GM18508 (cell line): ENCODE results near the gene AR.
"Not testable (repeated sequence)": the region's sequence is repeated elsewhere in the genome, so short reads cannot be mapped to it uniquely, and the experiment has no call there.

Experiments
- ATAC-seq: cut with Tn5 transposase; IDR thresholded peaks from one replicate; pipeline ENCODE4 v1.9.1; 2021; ENCODE audit warnings: moderate number of reproducible peaks; ENCODE audit not compliant: insufficient read depth, unreplicated experiment

The AR gene

DNA sequence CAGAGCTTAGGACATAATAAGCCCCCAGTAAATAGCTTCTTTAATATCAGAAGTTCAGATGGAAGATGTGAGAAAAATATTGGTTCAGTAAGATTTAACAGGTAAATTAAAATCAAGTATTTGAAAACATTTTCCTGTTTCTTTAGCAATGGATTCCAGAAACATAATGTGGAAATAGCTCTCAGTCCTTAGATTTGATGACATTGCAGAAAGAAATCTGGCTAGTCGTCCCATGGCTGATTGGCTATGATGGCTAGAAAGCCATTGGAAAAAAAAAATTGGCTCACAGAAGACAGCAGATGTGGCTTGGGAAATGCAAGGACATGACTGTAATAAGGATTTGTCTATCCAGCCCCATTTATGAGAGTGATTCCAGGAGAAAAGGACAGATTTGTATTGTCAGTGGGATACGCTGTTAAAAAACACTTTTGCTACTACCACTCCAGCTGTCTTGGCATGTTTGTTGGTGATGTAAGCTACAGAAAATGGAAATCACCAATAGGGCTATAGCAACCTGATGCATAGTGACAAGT lies 78.3 kb downstream of the AR start:
- no peak for ATAC-seq

DNA sequence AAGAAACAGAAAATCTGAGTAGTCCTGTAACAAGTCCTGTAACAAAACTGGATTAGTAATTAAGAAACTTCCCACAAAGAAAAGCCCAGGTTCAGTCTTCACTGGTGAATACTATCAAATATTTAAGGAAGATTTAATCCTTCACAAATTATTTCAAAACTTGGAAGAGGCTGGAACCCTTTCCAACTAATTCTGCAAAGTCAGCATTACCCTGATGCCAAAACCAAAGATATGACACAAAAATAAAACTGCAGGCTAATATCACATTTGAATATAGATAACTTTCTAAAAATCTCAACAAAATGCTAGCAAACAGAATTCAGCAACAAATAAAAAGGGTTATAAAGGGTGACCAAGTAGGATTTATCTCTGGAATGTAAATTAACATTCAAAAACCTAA lies 80.5 kb downstream of the AR start:
- no peak for ATAC-seq

DNA sequence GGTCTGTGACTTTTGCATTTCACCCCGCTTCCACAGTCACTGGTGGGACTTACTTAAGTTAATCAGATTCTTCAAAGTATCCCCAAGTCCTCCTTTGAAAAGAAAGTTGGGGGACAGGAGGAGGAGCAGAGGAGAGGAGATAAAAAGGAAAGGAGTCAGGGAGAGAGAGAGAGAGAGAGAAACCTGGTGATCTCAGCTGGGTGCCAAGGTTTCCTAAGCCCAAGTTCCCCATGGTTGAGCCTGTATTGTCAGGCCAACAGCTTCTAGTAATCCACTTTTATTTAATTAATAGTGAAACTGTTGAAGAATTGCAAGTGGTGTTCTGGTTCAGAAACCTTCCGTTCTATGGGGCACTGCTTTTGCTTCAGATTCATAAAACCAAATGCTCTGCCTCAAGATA lies 91.6 kb downstream of the AR start:
- no peak for ATAC-seq

DNA sequence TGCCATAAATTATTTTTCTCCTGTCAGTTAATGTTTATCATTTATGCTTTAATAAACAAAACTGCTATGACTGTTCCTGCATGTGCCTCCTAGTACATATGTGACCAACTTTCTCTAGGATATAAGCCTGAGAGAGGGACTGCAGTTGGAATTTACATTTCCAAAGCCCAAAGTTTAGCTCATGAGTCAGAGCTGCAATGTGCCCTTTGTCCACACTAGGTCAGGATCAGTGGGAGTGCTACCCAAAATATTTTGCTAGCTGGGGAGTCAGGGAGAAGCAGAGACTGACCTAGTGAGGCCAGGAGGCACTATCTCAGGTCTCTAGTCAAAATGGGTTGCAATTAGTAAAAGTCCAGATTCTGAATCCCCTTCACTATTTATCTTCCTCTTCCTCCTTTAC lies 92.7 kb downstream of the AR start:
- no peak for ATAC-seq

DNA sequence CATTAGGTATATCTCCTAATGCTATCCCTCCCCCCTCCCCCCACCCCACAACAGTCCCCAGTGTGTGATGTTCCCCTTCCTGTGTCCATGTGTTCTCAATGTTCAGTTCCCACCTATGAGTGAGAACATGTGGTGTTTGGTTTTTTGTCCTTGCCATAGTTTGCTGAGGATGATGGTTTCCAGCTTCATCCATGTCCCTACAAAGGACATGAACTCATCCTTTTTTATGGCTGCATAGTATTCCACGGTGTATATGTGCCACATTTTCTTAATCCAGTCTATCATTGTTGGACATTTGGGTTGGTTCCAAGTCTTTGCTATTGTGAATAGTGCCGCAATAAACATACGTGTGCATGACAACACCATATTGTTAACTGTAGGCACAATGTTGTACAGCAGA lies 93.5 kb downstream of the AR start:
- ATAC-seq, result not testable (repeated sequence)

DNA sequence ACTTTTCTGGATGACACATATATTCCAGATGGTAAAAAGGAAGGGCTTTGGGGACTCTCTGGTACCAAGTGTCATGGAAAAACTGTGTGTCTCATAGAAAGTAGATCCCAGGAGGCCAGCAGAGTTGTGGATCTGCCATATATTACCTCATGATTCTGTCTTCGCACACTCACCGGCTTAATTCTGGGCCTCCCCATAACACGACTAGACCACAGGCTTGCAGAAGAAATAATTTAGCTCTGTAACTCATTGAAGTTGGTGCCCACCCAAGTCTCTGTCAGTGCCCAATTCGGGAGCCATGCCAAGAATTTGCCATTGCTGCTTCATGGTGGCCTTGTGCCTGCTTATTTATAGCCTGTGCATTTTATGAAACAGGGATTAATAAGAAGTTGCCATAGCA lies 104.5 kb downstream of the AR start:
- no peak for ATAC-seq

DNA sequence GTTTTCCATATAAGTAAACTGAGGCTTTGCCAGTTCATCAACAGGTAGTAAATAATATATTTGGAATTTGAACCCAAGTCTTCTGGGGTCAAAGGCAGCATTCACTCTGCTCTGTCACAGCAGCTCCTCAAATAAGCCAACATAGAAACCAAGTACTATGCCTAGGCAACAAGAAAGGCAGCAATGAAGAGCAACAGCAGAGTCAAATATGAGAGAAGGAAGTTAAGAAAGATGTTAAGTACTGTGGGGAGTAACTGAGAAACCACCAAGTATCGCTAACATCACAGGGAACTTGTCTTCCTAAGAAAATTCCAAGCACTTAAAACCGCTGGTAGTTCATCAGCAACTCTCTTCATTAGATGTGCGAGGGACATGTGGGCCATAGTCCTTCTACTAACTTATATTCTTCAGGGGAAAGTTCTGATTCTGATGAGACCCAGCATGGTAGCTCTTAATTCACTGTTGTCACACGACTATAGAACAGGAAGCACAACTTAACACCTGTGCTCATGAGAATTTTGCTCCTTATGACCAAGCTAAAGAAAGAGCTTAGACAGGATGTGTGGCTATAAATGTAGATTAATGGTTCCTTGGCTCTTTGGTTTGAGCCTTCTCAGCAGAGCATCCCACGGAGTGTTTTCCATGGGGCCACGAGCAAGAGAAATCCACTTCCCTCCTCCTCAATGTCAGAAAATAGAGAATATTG lies 107.8 kb downstream of the AR start:
- ATAC-seq, result no peak

DNA sequence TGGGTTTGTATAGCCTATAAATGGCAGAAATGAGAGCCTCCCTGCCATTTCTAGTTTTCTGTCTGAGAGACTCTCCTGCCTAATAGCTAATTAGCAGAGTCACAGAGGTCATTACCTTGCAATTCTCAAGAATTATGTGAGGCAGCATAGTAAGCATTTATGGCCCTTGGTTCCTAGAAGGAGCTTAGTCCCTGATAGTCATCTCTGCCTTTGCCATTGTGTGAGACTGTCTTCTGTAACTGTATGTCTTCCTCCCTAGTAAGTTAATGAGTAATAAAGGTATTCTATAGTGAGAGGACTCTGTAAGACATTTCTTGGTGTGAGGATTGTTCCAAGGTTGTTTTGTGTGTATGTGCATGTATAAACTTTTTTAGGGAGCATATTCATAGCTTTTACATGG lies 108.7 kb downstream of the AR start:
- ATAC-seq, result no peak

DNA sequence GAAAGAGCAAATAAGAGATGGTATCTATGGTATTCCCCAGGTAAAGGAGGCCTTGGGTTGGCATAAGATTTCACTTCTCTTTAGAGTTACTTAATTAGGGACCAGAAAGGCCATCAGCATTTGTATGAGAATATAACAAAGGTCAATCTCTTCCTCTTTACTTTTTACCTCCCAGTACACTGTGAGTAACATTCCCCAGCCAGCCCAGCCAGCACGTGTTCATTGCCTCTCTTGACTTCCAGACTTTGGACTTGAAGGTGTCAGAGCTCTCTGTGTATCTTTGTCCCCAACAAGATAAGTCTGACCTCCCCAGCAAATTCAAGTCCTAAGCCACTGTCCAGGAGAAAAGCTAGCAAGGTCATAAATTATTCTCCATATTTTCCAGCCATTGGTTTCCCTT lies 110.5 kb downstream of the AR start:
- no peak for ATAC-seq

DNA sequence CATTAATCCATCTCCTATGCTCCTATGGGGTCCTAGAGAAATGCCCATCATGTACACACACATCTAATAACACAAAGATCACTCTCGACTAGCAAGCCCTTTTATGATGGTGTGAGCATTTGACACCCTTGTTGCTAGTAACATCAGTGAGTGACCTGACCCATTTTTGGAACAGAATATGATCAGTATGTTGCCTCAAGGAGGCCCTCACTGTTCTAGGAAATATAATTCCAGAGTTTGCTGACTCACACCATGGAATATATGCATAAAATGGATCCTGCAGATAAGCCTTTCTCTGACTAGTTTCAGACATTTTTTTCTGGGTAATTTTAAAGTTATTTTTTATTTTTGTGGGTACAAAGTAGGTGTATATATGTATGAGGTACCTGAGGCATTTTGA lies 121.8 kb downstream of the AR start:
- ATAC-seq, result no peak

DNA sequence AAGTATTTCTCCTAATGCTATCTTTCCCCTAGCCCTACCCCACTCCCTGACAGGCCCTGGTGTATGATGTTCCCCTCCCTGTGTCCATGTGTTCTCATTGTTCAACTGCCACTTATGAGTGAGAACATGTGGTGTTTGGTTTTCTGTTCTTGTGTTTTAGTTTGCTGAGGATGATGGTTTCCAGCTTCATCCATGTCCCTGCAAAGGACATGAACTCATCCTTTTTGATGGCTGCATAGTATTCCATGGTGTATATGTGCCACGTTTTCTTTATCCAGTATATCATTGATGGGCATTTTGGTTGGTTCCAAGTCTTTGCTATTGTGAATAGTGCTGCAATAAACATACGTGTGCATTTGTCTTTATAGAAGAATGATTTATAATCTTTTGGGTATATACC lies 126.9 kb downstream of the AR start:
- not testable (repeated sequence) for ATAC-seq

DNA sequence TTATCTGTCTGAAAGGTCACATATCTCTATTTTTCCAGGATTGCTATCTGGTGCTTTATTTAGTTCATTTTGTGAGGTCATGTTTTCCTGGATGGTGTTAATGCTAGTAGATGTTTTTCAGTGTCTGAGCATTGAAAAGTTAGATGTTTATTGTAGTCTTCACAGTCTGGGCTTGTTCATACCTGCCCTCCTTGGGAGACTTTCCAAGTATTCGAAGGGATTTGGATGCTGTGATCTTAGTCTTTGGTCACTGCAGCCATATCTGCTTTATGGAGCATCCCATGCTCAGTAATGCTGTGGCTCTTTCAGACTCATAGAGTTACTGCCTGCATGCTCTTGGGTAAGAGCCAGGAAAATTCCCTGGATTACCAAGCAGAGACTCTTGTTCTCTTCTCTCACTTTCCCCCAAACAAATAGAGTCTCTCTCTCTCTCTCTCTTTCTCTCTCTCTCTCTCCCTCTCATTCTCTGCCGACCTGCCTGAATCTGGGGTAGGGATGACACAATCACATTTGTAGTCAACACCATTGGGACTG lies 130.0 kb downstream of the AR start:
- ATAC-seq, result no peak

DNA sequence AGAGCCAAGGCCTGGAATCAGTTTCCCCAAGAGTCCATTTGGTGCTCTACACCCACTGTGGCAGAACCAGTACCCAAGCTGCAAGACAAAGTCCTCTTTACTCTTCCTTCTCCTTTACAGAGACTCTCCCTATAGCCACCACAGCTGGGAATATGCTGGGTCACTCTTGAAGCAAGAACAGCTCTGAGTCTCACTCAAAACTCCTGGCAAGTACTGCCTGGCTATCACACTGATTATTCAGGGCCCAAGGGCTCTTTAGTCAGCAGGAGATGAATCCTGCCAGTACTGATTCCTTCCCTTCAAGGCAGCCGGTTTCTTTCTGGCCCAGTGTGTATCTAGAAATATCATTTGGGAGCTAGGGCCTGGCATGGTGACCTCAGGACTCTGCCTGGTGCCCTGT lies 130.9 kb downstream of the AR start:
- no peak for ATAC-seq

DNA sequence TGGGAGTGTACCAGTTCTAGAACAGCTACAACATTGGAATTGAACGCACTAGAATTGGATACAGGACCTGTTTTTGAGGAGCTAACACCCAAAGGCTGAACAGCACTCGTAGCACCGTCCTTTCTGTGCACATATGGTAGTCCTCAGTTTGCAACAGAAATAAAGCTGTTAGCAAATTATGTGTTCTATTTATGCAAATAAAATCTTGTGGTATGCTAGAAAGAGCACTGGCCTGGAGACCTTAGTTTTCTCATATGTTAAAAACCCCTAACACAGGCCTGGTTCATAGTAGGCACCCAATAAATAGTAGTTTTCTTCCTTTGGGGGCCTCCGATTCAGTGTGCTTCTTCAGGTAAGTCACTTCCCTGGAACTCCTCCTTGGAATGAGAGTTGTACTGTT lies 140.3 kb downstream of the AR start:
- no peak for ATAC-seq

DNA sequence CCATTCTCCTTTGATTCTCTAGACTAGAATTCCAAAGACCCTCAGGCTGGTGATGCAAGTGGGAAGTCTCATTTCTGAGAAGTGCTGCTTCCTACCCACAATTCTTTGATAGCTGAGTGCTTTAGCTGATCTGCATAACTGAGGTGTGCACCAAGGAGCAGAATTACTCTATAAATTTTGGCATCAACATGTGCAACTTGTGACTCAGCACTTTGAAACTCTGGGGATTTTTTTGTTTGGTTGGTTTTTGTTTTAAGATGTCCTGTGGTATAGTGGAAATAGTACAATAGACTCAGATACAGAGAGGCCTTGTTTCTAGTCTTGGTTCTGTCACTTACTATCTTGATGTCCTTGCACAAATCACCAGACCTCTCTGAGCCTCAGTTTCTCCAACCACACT lies 148.4 kb downstream of the AR start:
- ATAC-seq, result no peak

DNA sequence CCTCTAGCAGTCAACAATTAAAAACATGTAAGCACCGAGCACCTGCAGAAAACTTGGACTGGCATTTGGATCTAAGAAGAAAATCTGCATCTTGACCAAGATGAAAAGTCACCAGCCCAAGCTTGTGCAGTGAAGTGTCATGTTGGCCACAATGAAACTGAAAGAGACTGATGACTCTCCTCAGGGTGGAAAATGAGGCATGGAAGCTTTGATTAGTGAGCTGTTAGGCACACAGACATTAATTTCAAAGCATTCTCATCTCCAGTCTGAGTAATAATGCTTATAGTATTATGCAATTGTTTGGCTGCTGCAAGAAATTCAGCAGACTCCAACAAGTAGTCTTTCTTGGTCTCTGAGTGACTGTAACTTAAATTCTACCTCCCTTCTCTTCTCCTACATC lies 150.1 kb downstream of the AR start:
- no peak for ATAC-seq

DNA sequence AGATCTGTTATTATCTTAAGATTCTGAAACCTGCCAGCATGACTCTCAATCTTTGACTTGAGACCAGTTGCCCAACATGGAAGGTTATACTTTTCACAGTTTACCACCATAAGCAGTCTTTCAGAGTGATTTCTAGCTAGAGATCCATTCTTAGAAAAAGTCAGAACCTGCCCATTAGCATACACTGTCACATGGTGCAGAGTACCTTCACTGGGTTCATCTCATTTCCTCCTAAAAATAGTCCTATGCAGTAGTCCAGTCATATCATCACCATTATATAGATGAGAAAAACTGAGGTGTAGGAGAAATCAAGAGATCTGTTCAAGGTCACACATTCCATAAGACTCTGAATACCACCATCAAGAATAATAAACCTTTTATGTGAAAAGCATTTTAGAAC lies 153.6 kb downstream of the AR start:
- no peak for ATAC-seq

DNA sequence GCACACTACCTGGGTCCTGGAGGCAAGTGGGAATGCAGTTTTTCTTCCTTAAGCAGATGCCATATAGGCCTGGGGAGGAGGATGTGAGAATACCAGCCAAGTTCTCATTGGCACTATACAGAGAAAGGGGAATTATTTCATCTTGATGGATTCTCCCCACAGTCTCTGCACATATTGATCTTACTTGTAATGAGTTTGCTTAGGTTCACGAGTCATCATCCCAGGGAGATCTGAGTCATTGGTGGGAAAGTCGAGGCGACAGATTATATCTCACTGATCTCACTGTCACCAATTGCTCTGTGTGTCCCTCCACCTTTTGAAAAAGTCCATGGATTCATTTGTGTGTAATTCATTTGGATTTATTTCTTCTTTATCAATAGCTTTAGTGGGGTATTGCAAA lies 156.8 kb downstream of the AR start:
- no peak for ATAC-seq

DNA sequence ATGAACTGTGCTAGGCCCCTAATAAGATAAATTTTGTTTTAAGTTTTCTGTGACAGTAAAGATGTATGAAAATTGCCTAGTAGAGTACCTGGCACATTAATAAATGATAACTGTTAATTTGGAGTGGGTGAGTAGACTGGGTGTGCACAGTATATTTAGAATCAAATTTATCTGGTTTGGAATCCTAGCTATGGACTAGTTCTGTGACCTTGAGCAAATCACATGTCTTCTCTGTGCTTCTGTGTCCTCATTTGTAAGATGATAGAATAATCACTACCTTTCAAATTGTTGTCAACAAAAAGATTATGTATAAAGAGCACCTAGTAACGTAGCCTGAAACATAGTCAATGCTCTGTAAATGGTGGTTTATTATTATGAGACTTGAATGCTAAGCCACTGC lies 170.2 kb downstream of the AR start:
- ATAC-seq, result no peak

DNA sequence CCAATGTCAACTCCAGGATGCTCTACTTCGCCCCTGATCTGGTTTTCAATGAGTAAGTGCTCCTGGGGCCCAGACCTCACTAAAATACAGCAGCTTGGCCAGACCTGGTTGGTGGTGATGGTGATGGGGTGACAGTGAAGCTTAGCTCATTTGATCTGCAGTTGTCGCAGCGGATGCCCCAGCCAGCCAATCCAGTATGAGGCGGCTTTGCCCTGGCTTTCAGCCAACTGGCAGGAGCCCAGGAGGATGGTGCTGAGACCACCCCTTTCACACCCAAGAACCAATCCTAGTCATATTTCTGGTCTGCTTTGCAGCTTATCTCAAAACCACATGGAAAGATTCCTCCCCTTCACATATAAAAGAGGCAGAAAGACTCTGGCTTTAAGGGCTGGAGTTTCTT lies 173.8 kb downstream of the AR start:
- no peak for ATAC-seq

DNA sequence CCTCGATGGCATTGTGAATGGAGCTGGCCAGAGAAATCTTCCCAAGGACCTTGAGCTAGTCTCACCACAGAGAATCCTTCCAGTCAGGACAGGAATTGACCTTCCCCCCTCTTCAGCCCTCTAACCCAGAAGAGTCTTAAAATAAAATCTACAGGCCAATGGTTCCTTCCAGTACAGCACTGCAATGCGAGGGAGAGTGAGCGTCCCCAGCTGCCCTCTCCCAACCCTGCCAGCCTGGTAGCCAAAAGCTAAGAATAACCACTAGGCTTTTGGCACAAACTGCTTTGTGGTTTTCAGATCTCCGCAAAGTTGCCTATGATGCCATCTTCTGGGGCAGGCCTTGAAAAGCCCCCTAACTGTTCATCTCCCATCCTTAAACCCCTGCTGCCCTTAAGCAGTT lies 175.1 kb downstream of the AR start:
- ATAC-seq, result no peak

DNA sequence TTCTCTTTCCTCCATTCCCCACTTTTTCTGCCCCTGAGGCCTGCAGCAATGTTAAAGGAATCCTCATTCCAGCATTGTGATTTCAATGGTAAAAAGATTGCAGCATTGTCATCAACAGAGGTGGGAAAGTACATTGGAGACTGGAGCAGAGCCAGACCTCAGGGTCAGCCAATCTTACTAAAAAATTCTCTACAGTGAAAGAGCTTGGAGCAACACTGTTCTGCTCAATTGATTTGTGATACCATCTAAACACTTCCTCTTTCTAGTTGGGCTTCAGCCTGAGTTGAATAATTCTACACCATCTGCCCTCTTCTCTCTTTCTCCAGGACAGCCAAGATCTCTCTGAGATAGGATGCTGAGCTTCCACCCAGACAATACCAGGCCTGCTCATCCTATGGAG lies 176.5 kb downstream of the AR start:
- no peak for ATAC-seq
